GM12873 (cell line): Measurements from ENCODE around the gene SYDE1.
A peak's percentile ranks its signal among the peaks of the same experiment; 100 is the strongest.

ENCODE experiments used
- TF ChIP-seq, protein P1 (sequence below): IDR thresholded peaks from 2 replicates; pipeline ENCODE4 v1.5.1; 2012; ENCODE audit warnings: low read depth, mild to moderate bottlenecking, moderate library complexity, low read length, control low read depth; ENCODE audit not compliant: insufficient read depth; ENCODE audit errors: missing control alignments

SYDE1 gene

DNA sequence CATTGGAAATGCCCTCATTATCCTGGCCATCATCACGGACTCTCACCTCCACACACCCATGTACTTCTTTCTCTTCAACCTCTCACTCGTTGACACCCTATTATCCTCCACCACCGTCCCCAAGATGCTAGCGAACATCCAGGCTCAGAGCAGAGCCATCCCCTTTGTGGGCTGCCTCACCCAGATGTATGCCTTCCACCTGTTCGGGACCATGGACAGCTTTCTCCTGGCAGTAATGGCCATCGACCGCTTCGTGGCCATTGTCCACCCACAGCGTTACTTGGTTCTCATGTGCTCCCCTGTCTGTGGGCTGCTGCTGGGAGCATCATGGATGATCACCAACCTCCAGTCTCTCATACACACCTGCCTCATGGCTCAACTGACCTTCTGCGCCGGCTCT, 20.0 kb upstream of the SYDE1 start:
- TF ChIP-seq, protein P1, sequence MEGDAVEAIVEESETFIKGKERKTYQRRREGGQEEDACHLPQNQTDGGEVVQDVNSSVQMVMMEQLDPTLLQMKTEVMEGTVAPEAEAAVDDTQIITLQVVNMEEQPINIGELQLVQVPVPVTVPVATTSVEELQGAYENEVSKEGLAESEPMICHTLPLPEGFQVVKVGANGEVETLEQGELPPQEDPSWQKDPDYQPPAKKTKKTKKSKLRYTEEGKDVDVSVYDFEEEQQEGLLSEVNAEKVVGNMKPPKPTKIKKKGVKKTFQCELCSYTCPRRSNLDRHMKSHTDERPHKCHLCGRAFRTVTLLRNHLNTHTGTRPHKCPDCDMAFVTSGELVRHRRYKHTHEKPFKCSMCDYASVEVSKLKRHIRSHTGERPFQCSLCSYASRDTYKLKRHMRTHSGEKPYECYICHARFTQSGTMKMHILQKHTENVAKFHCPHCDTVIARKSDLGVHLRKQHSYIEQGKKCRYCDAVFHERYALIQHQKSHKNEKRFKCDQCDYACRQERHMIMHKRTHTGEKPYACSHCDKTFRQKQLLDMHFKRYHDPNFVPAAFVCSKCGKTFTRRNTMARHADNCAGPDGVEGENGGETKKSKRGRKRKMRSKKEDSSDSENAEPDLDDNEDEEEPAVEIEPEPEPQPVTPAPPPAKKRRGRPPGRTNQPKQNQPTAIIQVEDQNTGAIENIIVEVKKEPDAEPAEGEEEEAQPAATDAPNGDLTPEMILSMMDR, result no peak

DNA sequence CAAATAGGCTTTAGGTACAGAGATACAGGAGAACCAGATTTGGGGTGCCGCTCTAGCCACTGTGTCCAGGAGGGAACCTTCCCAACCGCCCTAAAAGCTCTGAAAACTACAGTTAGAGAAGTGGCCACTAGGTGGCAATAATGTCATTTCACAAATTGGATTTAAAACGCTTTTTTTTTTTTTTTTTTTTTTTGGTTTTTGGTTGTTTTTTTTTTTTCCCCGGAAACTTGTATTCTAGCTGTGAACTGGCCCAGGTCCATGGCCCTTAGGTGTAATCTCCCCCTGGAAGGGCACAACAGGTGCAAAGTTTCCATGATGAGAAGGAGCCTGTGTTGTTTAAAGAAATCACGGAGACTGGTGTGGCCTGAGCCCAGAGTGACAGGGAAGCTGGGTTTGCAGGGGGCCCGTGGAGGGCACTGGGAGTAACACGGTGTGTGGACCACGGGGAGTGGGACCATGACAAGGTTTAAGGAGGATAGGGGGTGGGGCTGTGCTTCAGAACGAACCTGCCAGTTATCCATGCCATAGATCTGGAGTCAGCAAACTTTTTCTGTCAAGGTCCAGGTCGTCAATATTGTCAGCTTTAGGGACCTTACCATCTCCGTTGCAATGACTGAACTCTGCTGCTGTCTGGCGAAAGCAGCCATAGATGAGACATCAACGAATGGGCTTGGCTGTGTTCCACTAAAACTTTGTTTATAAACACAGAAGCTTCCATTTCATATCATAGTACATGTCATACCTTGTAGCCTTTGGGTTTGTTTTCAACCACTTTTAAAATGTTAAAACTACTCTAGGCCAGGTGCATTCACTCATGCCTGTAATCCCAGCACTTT, 15.1 kb upstream of the SYDE1 start:
- TF ChIP-seq, protein P1, result peak; percentile 62

DNA sequence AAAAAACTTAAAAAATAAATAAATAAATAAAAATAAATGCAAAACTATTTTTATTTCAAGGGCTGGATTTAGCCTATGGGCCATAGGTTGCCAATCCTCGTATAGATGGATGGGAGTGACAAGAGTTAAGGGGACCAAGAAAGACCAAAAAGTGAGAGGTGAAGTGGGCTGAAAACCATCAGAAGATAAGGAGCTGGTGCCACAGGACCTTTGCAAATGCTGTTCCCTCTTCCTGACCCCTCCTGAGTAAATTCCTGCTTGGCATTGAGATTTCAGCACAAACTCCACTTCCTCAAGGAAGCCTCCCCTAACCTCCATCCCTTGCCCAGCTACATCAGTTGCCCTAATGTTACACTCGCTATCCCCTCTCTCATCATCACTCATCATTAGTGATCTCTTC, 14.2 kb upstream of the SYDE1 start:
- TF ChIP-seq, protein P1, result no peak

DNA sequence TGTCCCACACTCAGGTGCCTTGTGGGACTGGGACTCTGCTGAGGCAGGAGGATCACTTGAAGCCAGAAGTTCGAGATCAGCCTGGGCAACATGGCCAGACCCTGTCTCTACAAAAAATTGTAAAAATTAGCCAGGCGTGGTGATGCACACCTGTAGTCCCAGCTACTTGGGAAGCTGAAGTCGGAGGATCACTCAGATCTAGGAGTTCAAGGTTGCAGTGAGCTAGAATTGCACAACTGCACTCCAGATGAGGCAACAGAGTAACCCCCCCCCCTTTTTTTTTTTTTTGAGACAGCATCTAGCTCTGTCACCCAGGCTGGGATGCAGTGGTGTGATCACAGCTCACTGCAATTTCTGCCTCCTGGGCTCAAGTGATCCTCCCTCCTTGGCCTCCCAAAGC, 11.0 kb upstream of the SYDE1 start:
- TF ChIP-seq, protein P1, result no peak

DNA sequence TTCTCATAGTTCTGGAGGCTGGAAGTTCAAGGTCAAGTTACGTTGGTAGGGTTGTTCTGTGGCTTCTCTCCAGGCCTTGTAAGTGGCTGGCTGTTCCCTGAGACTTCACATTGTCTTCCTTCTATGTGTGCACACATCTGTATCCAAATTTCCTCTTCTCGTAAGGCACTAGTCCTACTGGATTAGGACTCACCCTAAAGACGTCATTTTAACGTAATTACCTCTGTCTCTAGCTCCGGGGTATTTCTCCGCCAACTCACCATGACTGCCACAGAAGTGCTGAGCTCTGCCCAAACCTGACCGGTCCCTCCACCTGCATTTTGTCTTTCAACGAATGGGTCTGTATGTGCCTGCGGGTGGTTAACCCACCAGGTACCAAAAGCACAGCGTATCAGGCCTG, 8.7 kb upstream of the SYDE1 start:
- TF ChIP-seq, protein P1, result no peak

DNA sequence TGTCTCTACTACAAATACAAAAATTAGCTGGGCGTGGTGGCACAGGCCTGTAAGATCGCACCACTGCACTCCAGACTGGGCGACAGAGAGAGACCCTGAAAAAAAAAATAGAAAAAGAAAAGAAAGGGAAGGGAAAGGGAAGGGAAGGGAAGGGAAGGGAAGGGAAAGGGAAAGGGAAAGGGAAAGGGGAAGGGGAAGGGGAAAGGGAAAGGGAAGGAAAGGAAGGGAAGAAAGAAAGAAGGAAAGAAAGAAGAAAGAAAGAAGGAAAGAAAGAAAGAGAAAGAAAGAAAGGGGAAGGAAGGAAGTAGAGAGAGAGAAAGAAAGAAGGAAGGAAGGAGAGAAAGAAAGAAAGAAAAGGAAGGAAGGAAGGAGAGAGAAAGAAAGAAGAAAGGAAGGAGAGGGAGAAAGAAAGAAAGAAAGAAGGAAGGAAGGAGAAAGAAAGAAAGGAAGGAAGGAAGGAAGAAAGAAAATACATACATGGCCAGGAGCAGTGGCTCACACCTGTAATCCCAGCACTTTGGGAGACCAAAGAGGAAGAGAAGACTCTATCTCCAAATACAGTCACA, 8.1 kb upstream of the SYDE1 start:
- TF ChIP-seq, protein P1, result no peak

DNA sequence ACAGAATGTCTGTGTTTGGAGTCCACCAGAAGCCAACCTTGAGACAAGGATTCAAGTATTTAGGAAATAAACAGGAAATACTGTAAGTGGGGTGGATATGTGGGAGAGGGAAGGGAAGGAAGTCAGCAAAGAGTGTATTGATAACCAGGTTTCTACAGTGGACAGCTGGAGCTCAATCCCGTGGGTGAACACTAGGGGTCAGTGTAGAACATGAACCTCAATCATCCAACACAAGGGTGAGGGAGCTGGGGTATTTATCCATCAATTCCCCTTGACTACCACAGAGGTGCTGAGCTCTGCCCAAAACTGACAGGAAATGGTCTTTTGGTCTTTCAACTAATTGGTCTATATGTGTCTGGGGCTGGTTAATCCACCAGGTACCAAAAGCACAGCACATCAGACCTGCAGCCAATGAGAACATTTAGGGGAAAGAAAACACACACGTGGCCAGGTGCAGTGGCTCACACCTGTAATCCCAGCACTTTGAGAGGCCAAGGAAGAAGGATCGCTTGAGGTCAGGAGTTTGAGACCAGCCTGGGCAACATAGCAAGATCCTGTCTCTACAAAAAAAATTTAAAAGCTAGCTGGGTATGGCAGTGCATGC, 5.6 kb upstream of the SYDE1 start:
- TF ChIP-seq, protein P1, result peak; percentile 88
